Activated CD4-positive, alpha-beta T cell treated with anti-CD3 and anti-CD28 coated beads, Interleukin-2, amount 10 ng/mL, durations not matched to agents 7 days and 5 days (primary cell): Measurements from ENCODE around the gene TFPI. TPM values are rescaled to one million over a fixed set of nuclear protein-coding genes. Genes with fewer than 3 reads are reported as not detected.
"Not testable (repeated sequence)": the region's sequence is repeated elsewhere in the genome, so short reads cannot be mapped to it uniquely, and the experiment has no call there.

Source experiments
- CTCF ChIA-PET: fragments of 350-600 bp; sonication (Branson Sonifier 250); formaldehyde crosslinking; loops from one replicate; lab custom pipeline; 2021; ENCODE audit warnings: antibody characterized with exemption; lab: Charles Lee
- POLR2A ChIA-PET: fragments of 350-600 bp; sonication (Branson Sonifier 250); formaldehyde crosslinking; loops from one replicate; lab custom pipeline; 2021; ENCODE audit warnings: antibody characterized with exemption; lab: Charles Lee
- DNase-seq: peaks from one replicate; pipeline ENCODE4 v3.0.0-alpha.2; 2020
- H3K27ac Mint-ChIP-seq: one replicate; pipeline ENCODE4 v1.8.0; 2021; ENCODE audit warnings: mild to moderate bottlenecking, moderate library complexity, mixed read lengths
- H3K27me3 Mint-ChIP-seq: one replicate; pipeline ENCODE4 v1.8.0; 2021; ENCODE audit warnings: mixed read lengths
- H3K36me3 Mint-ChIP-seq: one replicate; pipeline ENCODE4 v1.8.0; 2021; ENCODE audit warnings: low read depth, mixed read lengths
- H3K4me1 Mint-ChIP-seq: one replicate; pipeline ENCODE4 v1.8.0; 2021; ENCODE audit warnings: mixed read lengths
- H3K4me3 Mint-ChIP-seq: one replicate; pipeline ENCODE4 v1.8.0; 2021; ENCODE audit warnings: mild to moderate bottlenecking, moderate library complexity, mixed read lengths
- H3K9me3 Mint-ChIP-seq: one replicate; pipeline ENCODE4 v1.8.0; 2021; ENCODE audit warnings: mixed read lengths
- total RNA-seq, 2 experiments: library from RNA; stranded (reverse); gene quantifications; one replicate each; pipeline ENCODE4 v1.2.3, GENCODE V29; 2021

TFPI gene
- total RNA-seq, 2 experiments from 2014 or later = not detected

GRCh38 chr2:187549951-187550555, 4.2 kb downstream of the TFPI start:
- Mint-ChIP-seq H3K27me3 (peaks cover 12% of the 10 kb centered on the region), H3K4me3 (no peak overlapping the region), H3K9me3 (no peaks in the 10 kb centered on the region), H3K4me1 (peaks cover 8% of the 10 kb centered on the region), H3K36me3 (no peaks in the 10 kb centered on the region), H3K27ac (no peak overlapping the region)
- ChIA-PET CTCF (interaction anchor here (0.8 to 1.2 kb wide), 2 partner anchors 310 to 1266 kb away, joined by 3 read pairs; no protein-coding TSS in a partner anchor), POLR2A (no interaction called here)
- DNase-seq = no peak

GRCh38 chr2:187549193-187549592, 5.0 kb downstream of the TFPI start:
- POLR2A ChIA-PET = no interaction called here
- DNase-seq = no peak

GRCh38 chr2:187548656-187549055, 5.6 kb downstream of the TFPI start:
- H3K4me3 Mint-ChIP-seq = no peak overlapping the region
- DNase-seq = no peak
- CTCF ChIA-PET = no interaction called here
- POLR2A ChIA-PET = no interaction called here
- no peak overlapping the region for H3K27ac Mint-ChIP-seq
- H3K27me3 Mint-ChIP-seq = peaks cover 5% of the 10 kb centered on the region
- H3K36me3 Mint-ChIP-seq = no peaks in the 10 kb centered on the region
- H3K4me1 Mint-ChIP-seq = peaks cover 2% of the 10 kb centered on the region
- no peaks in the 10 kb centered on the region for H3K9me3 Mint-ChIP-seq

More at GRCh38 chr2:187549193-187549592, 5.0 kb downstream of the TFPI start:
- H3K27ac Mint-ChIP-seq = no peak overlapping the region
- H3K36me3 Mint-ChIP-seq = no peaks in the 10 kb centered on the region
- H3K9me3 Mint-ChIP-seq = no peaks in the 10 kb centered on the region
- peaks cover 9% of the 10 kb centered on the region for H3K27me3 Mint-ChIP-seq
- no peak overlapping the region for H3K4me3 Mint-ChIP-seq
- H3K4me1 Mint-ChIP-seq = peaks cover 5% of the 10 kb centered on the region
- CTCF ChIA-PET = no interaction called here

- no peak for DNase-seq
- Mint-ChIP-seq H3K36me3 (no peaks in the 10 kb centered on the region), H3K27ac (no peak overlapping the region), H3K4me3 (no peak overlapping the region), H3K9me3 (no peaks in the 10 kb centered on the region), H3K4me1 (no peaks in the 10 kb centered on the region), H3K27me3 (peaks cover 3% of the 10 kb centered on the region)
- ChIA-PET CTCF (no interaction called here), POLR2A (no interaction called here)
These were observed 6.8 kb downstream of the TFPI start for GRCh38 chr2:187547353-187547979.

GRCh38 chr2:187546762-187547333, 7.4 kb downstream of the TFPI start:
- ChIA-PET CTCF (no interaction called here), POLR2A (no interaction called here)
- H3K9me3 Mint-ChIP-seq = no peaks in the 10 kb centered on the region
- H3K27ac Mint-ChIP-seq = no peak overlapping the region
- H3K27me3 Mint-ChIP-seq = peaks cover 3% of the 10 kb centered on the region
- no peak for DNase-seq
- H3K36me3 Mint-ChIP-seq = no peaks in the 10 kb centered on the region
- H3K4me1 Mint-ChIP-seq = no peaks in the 10 kb centered on the region
- H3K4me3 Mint-ChIP-seq = no peak overlapping the region

GRCh38 chr2:187545238-187545751, 8.9 kb downstream of the TFPI start:
- ChIA-PET CTCF (no interaction called here), POLR2A (no interaction called here)
- Mint-ChIP-seq H3K36me3 (no peaks in the 10 kb centered on the region), H3K27me3 (peaks cover 3% of the 10 kb centered on the region), H3K4me3 (no peak overlapping the region), H3K4me1 (no peaks in the 10 kb centered on the region), H3K9me3 (no peaks in the 10 kb centered on the region), H3K27ac (no peak overlapping the region)
- DNase-seq = no peak

- no peak overlapping the region for H3K4me3 Mint-ChIP-seq
- no peaks in the 10 kb centered on the region for H3K9me3 Mint-ChIP-seq
- no peaks in the 10 kb centered on the region for H3K36me3 Mint-ChIP-seq
- H3K27me3 Mint-ChIP-seq = peaks cover 3% of the 10 kb centered on the region
- no peak for DNase-seq
- ChIA-PET CTCF (interaction anchor here (0.6 to 0.7 kb wide), 2 partner anchors 1480 to 1486 kb away, joined by 4 to 5 read pairs; no protein-coding TSS in a partner anchor), POLR2A (no interaction called here)
- H3K27ac Mint-ChIP-seq = no peak overlapping the region
- no peaks in the 10 kb centered on the region for H3K4me1 Mint-ChIP-seq
These were observed 9.7 kb downstream of the TFPI start for GRCh38 chr2:187544371-187545080.

GRCh38 chr2:187543488-187543887, 10.7 kb downstream of the TFPI start:
- CTCF ChIA-PET = interaction anchor here (0.6 kb wide), 1 partner anchor 83 kb away, joined by 3 read pairs; no protein-coding TSS in a partner anchor
- no peaks in the 10 kb centered on the region for H3K9me3 Mint-ChIP-seq
- H3K36me3 Mint-ChIP-seq = no peaks in the 10 kb centered on the region
- H3K4me1 Mint-ChIP-seq = no peaks in the 10 kb centered on the region
- H3K27ac Mint-ChIP-seq = no peak overlapping the region
- no peak for DNase-seq
- H3K27me3 Mint-ChIP-seq = peaks cover 3% of the 10 kb centered on the region
- H3K4me3 Mint-ChIP-seq = no peak overlapping the region
- POLR2A ChIA-PET = no interaction called here

- no peaks in the 10 kb centered on the region for H3K9me3 Mint-ChIP-seq
- no peak overlapping the region for H3K4me3 Mint-ChIP-seq
- H3K27ac Mint-ChIP-seq = no peak overlapping the region
- ChIA-PET POLR2A (no interaction called here), CTCF (no interaction called here)
- no peaks in the 10 kb centered on the region for H3K36me3 Mint-ChIP-seq
- no peak for DNase-seq
- H3K27me3 Mint-ChIP-seq = peaks cover 2% of the 10 kb centered on the region
- H3K4me1 Mint-ChIP-seq = no peaks in the 10 kb centered on the region
These were observed 12.1 kb downstream of the TFPI start for GRCh38 chr2:187542123-187542522.

GRCh38 chr2:187541086-187542085, 12.8 kb downstream of the TFPI start:
- ChIA-PET POLR2A (no interaction called here), CTCF (no interaction called here)
- Mint-ChIP-seq H3K9me3 (no peaks in the 10 kb centered on the region), H3K4me1 (no peaks in the 10 kb centered on the region), H3K27me3 (no peaks in the 10 kb centered on the region), H3K4me3 (no peak overlapping the region), H3K27ac (no peak overlapping the region), H3K36me3 (no peaks in the 10 kb centered on the region)
- DNase-seq = no peak

GRCh38 chr2:187538222-187538621, 16.0 kb downstream of the TFPI start:
- H3K27ac Mint-ChIP-seq, CTCF ChIA-PET, H3K9me3 Mint-ChIP-seq, H3K4me1 Mint-ChIP-seq, H3K27me3 Mint-ChIP-seq, H3K36me3 Mint-ChIP-seq, POLR2A ChIA-PET, H3K4me3 Mint-ChIP-seq, DNase-seq: not testable (repeated sequence)

- H3K4me3 Mint-ChIP-seq, H3K36me3 Mint-ChIP-seq, CTCF ChIA-PET, POLR2A ChIA-PET, H3K9me3 Mint-ChIP-seq, DNase-seq, H3K27me3 Mint-ChIP-seq, H3K27ac Mint-ChIP-seq, H3K4me1 Mint-ChIP-seq: not testable (repeated sequence)
These were observed 18.9 kb downstream of the TFPI start for GRCh38 chr2:187535381-187535780.
